Tibial nerve (tissue), 4 donors: ENCODE data around the gene MFSD6L. TPM values are rescaled to one million over a fixed set of nuclear protein-coding genes. Genes with fewer than 3 reads are reported as not detected.

Experiments used
- DNase-seq, 2 donors: peaks; one replicate each; pipeline ENCODE4 v3.0.0-alpha.2; 2019; ENCODE audit warnings: low spot score in 2 of 2
- H3K27ac ChIP-seq, 4 donors: fragments of 200-600 bp; sonication (generic) in 3 of 4; one replicate each; pipeline ENCODE4 v1.5.1; 2017 to 2019; ENCODE audit warnings: mild to moderate bottlenecking in 1 of 4
- H3K27me3 ChIP-seq, 2 donors: fragments of 200-600 bp; sonication (generic) in 1 of 2; one replicate each; pipeline versions ENCODE4 v1.5.1 to v1.6.0; 2017 to 2019
- H3K36me3 ChIP-seq, 3 donors: fragments of 200-600 bp; sonication (generic); one replicate each; pipeline ENCODE4 v1.5.1; 2018 to 2019
- H3K4me1 ChIP-seq, 4 donors: fragments of 200-600 bp; sonication (generic) in 3 of 4; one replicate each; pipeline ENCODE4 v1.5.1; 2017 to 2019
- H3K4me3 ChIP-seq, 4 donors: fragments of 200-600 bp; sonication (generic) in 3 of 4; one replicate each; pipeline ENCODE4 v1.5.1; 2017 to 2019; ENCODE audit warnings: mild to moderate bottlenecking in 1 of 4, moderate library complexity in 1 of 4
- H3K9me3 ChIP-seq, 4 donors: fragments of 200-600 bp; sonication (generic) in 3 of 4; one replicate each; pipeline ENCODE4 v1.5.1; 2017 to 2019
- EP300 ChIP-seq, 2 donors: sonication (generic); formaldehyde crosslinking; IDR thresholded peaks; one replicate each; pipeline ENCODE4 v1.6.1; 2017; ENCODE audit warnings: antibody characterized with exemption in 2 of 2, mild to moderate bottlenecking in 1 of 2
- POLR2A ChIP-seq, 2 donors: fragments of 450-650 bp; IDR thresholded peaks; one replicate each; pipeline ENCODE4 v1.6.1; 2017; ENCODE audit warnings: antibody characterized with exemption in 2 of 2, mild to moderate bottlenecking in 2 of 2, moderate library complexity in 2 of 2
- WGBS, 2 donors: methylation state at CpG; one replicate each; pipeline ENCODE4 v1.1.5; 2018; 5-methylcytosine and 5-hydroxymethylcytosine counted together
- total RNA-seq, 4 donors: library from RNA; depleted of rRNA; stranded (reverse); fragments of >200 nt; gene quantifications; one replicate each; pipeline ENCODE4 v1.1.0, GENCODE V29; 2016
- TF ChIP-seq, protein P1 (sequence below), 5 experiments: fragments of 200-600 bp in 3 of 5; fragments of 450-650 bp in 2 of 5; sonication (generic) in 3 of 5; IDR thresholded peaks; one replicate each; pipeline ENCODE4 v1.5.1; 2016 to 2019; ENCODE audit warnings: antibody characterized with exemption in 5 of 5, mild to moderate bottlenecking in 3 of 5, moderate library complexity in 2 of 5

The MFSD6L gene
- total RNA-seq, 4 donors from 2014 or later, result not detected

DNA sequence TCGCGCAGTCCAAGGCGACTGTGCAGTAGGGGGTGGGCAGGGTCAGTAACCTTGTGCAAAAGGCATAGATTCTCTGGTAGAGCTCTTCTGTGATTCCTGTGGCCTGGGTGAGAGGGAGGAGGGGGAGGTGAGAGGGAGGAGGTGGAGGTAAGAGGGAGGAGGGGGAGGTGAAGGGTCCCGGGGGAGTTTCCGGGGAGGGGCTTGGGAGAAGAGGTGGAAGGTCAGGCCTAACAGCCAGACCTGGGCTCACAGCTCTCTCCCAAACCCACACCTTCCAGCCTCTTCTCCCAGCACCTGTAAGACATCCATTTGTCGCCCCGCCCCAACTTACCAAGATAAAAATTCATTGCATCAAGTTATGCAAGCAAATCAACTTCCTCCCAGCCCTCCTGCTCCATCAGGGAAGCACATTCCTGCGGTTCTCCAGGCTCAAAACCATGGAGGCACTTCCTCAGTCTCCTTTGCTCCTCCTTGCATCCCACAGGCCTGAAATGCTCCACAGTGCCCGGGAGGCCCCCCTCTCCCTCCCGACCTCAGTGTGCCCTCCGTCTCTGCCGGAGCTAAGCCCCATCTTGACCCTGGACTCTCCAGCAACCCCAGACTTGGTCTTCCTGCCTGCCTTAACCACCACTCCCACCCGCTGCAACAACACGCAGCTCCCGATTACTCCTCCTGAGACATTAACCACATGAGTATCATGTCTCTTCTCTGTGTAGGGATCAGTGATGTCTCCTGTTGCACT lies 37.8 kb upstream of the MFSD6L start:
- Histone ChIP-seq H3K36me3 (no peaks in the 10 kb centered on the region), H3K9me3 (peaks cover 0 to 6% (median 0%) of the 10 kb centered on the region in 4 donors), H3K4me1 (no peaks in the 10 kb centered on the region), H3K4me3 (no peak overlapping the region), H3K27me3 (no peaks in the 10 kb centered on the region), H3K27ac (no peak overlapping the region)
- DNase-seq, result no peak
- TF ChIP-seq EP300 (IDR thresholded peaks at IDR 0.05), result no peak
- no peak for TF ChIP-seq POLR2A (IDR thresholded peaks at IDR 0.05)
- TF ChIP-seq, protein P1, sequence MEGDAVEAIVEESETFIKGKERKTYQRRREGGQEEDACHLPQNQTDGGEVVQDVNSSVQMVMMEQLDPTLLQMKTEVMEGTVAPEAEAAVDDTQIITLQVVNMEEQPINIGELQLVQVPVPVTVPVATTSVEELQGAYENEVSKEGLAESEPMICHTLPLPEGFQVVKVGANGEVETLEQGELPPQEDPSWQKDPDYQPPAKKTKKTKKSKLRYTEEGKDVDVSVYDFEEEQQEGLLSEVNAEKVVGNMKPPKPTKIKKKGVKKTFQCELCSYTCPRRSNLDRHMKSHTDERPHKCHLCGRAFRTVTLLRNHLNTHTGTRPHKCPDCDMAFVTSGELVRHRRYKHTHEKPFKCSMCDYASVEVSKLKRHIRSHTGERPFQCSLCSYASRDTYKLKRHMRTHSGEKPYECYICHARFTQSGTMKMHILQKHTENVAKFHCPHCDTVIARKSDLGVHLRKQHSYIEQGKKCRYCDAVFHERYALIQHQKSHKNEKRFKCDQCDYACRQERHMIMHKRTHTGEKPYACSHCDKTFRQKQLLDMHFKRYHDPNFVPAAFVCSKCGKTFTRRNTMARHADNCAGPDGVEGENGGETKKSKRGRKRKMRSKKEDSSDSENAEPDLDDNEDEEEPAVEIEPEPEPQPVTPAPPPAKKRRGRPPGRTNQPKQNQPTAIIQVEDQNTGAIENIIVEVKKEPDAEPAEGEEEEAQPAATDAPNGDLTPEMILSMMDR (IDR thresholded peaks at IDR 0.05), result no peak
- WGBS, 2 donors, result 60 to 63% methylated on average over 15 of the region's 15 CpGs

DNA sequence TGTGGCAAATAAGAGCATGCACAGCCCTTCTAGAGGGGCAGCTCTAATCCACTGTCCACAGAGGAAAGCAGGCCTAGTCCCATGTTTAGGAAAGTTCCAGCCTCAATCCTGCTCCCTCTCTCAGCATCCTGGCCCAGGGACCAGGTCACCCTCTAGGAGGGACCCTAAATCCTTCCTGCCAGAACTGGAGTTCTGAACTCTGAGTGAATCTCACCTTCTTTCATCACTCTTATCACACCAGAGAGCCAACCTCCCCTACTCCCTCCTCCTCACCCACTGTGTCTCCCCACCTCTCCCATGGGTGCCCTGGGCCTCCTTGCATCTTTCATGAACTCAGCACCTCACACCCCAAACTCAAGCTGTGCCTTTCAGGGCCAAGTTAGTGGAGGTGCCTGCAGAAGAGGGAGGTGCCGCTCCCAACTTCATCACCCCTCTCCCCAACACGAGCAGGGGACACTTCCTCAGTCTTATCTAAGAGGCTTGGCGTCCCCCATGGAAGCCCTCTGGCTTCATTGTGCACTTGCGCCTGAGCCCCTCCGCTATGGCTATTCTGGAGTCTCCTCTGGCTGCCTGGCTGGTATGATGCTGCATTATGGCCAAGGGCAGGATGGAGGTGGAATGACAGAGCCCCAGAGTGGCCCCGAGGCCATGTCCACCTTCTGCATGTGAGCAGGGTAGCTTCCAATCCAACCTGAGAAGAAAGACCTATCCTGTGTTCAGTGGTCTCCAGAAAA lies 36.6 kb upstream of the MFSD6L start:
- 88 to 94% methylated on average over 6 of the region's 6 CpGs for WGBS, 2 donors
- no peaks in the 10 kb centered on the region for H3K27me3 ChIP-seq
- H3K9me3 ChIP-seq, result peaks cover 0 to 6% (median 0%) of the 10 kb centered on the region in 4 donors
- TF ChIP-seq, protein P1 (IDR thresholded peaks at IDR 0.05), result no peak
- TF ChIP-seq POLR2A (IDR thresholded peaks at IDR 0.05) (no peak), EP300 (IDR thresholded peaks at IDR 0.05) (no peak)
- H3K36me3 ChIP-seq, result no peaks in the 10 kb centered on the region
- H3K27ac ChIP-seq, result no peak overlapping the region
- no peak for DNase-seq
- H3K4me3 ChIP-seq, result no peak overlapping the region
- no peaks in the 10 kb centered on the region for H3K4me1 ChIP-seq

DNA sequence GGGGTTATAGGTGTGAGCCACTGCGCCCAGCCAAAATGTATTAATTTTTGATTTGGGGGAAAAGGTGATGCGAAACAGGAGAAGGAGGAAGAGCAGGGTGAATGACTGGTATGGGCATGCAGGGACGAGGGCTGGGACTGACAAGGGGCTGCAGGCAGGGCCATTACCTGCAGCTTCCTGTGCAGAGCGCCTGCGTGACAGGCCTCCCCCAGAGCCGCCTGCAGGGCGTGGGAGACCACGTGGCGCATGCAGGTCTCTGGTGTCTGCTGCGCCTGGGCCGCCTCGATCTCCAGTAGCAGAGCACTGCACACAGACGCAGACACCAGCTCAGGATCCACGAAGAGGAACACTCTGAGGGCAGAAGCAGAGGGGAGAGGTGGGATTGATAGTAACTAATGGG lies 35.9 kb upstream of the MFSD6L start:
- no peak for DNase-seq
- TF ChIP-seq POLR2A (IDR thresholded peaks at IDR 0.05) (no peak), EP300 (IDR thresholded peaks at IDR 0.05) (no peak)
- TF ChIP-seq, protein P1 (IDR thresholded peaks at IDR 0.05), result no peak
- H3K9me3 ChIP-seq, result peaks cover 0 to 6% (median 0%) of the 10 kb centered on the region in 4 donors
- H3K4me1 ChIP-seq, result no peaks in the 10 kb centered on the region
- H3K36me3 ChIP-seq, result no peaks in the 10 kb centered on the region
- WGBS, 2 donors, result 89% methylated on average over 14 of the region's 14 CpGs
- no peak overlapping the region for H3K27ac ChIP-seq
- no peaks in the 10 kb centered on the region for H3K27me3 ChIP-seq
- no peak overlapping the region for H3K4me3 ChIP-seq

DNA sequence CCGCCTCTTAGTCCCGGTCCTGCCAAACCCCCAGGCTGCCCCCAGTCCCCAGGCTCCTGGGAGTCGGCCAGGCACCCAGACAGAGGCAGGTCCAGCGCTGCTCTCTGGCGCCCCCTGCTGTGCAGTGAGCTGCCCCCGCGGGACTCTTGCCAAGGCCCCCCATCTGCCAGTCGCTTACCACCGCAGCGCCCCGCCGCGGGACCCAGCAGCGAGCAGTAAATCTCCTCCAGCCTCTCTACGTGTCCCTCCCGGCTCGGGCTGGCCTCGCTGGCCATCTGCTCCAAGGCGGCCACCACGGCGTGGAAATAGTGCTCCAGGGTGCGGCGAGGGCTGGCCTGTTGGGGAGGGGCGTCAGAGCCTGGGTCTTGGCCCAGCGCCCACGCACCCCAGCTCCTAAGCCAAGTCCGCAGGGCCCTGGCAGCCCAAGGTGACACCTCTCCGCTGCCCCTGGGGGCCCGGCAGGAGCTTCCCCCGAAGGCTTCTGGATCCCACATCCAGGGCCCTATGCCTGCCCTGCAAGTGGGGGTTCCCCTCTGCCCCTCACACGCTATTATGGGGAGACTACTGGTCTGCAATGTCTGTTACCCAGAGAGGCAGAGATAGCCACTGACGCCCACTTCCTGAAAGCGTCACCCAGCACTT lies 33.7 kb upstream of the MFSD6L start:
- H3K36me3 ChIP-seq, result no peaks in the 10 kb centered on the region
- no peak for DNase-seq
- TF ChIP-seq, protein P1 (IDR thresholded peaks at IDR 0.05), result no peak
- TF ChIP-seq EP300 (IDR thresholded peaks at IDR 0.05) (no peak), POLR2A (IDR thresholded peaks at IDR 0.05) (no peak)
- H3K4me3 ChIP-seq, result no peak overlapping the region
- 31 to 38% methylated on average over 26 to 30 of the region's 33 CpGs for WGBS, 2 donors
- no peak overlapping the region for H3K27ac ChIP-seq
- H3K4me1 ChIP-seq, result no peaks in the 10 kb centered on the region
- no peaks in the 10 kb centered on the region for H3K27me3 ChIP-seq
- peaks cover 0 to 6% (median 0%) of the 10 kb centered on the region in 4 donors for H3K9me3 ChIP-seq
